Lower leg skin (tissue), 4 donors: Measurements from ENCODE around the gene VPS39. TPM values are rescaled to one million over a fixed set of nuclear protein-coding genes. Genes with fewer than 3 reads are reported as not detected.

Source experiments
- DNase-seq, 2 donors: peaks; one replicate each; pipeline ENCODE4 v3.0.0-alpha.2; 2019; ENCODE audit warnings: low spot score in 2 of 2
- H3K4me3 ChIP-seq: fragments of 200-600 bp; sonication (generic); 2 replicates; pipeline ENCODE4 v1.5.1; 2017; ENCODE audit warnings: mild to moderate bottlenecking, low read depth; ENCODE audit not compliant: poor library complexity, severe bottlenecking
- CTCF ChIP-seq, 3 donors: fragments of 450-650 bp; IDR thresholded peaks; one replicate each; pipeline ENCODE4 v1.5.1; 2016; ENCODE audit warnings: antibody characterized with exemption in 3 of 3, mild to moderate bottlenecking in 3 of 3, moderate library complexity in 2 of 3
- POLR2A ChIP-seq, 2 donors: fragments of 450-650 bp; IDR thresholded peaks; one replicate each; pipeline ENCODE4 v1.6.1; 2016 to 2017; ENCODE audit warnings: antibody characterized with exemption in 2 of 2, mild to moderate bottlenecking in 1 of 2, moderate library complexity in 1 of 2
- WGBS, 2 donors: methylation state at CpG; one replicate each; pipeline ENCODE4 v1.1.5; 2018; 5-methylcytosine and 5-hydroxymethylcytosine counted together
- intact Hi-C: fragments of 100-400 bp; cut with DNase I; formaldehyde crosslinking; loops from one replicate; pipeline ENCODE4 v1.15.0; 2023; ENCODE audit warnings: low total_unique reads
- total RNA-seq, 4 donors: library from RNA; depleted of rRNA; stranded (reverse); fragments of >200 nt; gene quantifications; one replicate each; pipeline ENCODE4 v1.1.0, GENCODE V29; 2016

Gene VPS39
- total RNA-seq, 4 donors from 2014 or later: 41.8 to 64.6 (median 51.5) TPM

- H3K4me3 ChIP-seq: no peak overlapping the region
- no peak for TF ChIP-seq CTCF (IDR thresholded peaks at IDR 0.05)
- TF ChIP-seq POLR2A (IDR thresholded peaks at IDR 0.05): no peak
- peak; percentile 25 to 74 for DNase-seq
- intact Hi-C loops: no loop called here
- 47 to 49% methylated on average over 11 of the region's 11 CpGs for WGBS, 2 donors
Observed at GRCh38 chr15:42137461-42138261, 70.4 kb downstream of the VPS39 start.

GRCh38 chr15:42136513-42136912 is 71.6 kb downstream of the VPS39 start:
- H3K4me3 ChIP-seq: no peak overlapping the region
- intact Hi-C loops: no loop called here
- WGBS, 2 donors: 85 to 88% methylated on average over 11 of the region's 11 CpGs
- no peak for TF ChIP-seq CTCF (IDR thresholded peaks at IDR 0.05)
- TF ChIP-seq POLR2A (IDR thresholded peaks at IDR 0.05): no peak
- no peak for DNase-seq

GRCh38 chr15:42135351-42135750 is 72.8 kb downstream of the VPS39 start:
- 48 to 61% methylated on average over 1 of the region's 1 CpG for WGBS, 2 donors
- no peak for DNase-seq
- TF ChIP-seq CTCF (IDR thresholded peaks at IDR 0.05) (no peak), POLR2A (IDR thresholded peaks at IDR 0.05) (no peak)
- no peak overlapping the region for H3K4me3 ChIP-seq
- intact Hi-C loops: loop anchor here (2.0 kb wide), 1 partner anchor 71 kb away; no protein-coding TSS in a partner anchor

GRCh38 chr15:42134617-42135245 is 73.4 kb downstream of the VPS39 start:
- WGBS, 2 donors: 84 to 91% methylated on average over 6 of the region's 6 CpGs
- TF ChIP-seq CTCF (IDR thresholded peaks at IDR 0.05) (no peak), POLR2A (IDR thresholded peaks at IDR 0.05) (no peak)
- intact Hi-C loops: loop anchor here (2.0 kb wide), 1 partner anchor 70 kb away; no protein-coding TSS in a partner anchor
- DNase-seq: peak in 1 of 2 donors; percentile 6
- H3K4me3 ChIP-seq: no peak overlapping the region

GRCh38 chr15:42133886-42134502 is 74.1 kb downstream of the VPS39 start:
- TF ChIP-seq CTCF (IDR thresholded peaks at IDR 0.05) (peak in 1 of 3 donors; percentile 29), POLR2A (IDR thresholded peaks at IDR 0.05) (no peak)
- intact Hi-C loops: loop anchor here (2.0 kb wide), 1 partner anchor 69 kb away; no protein-coding TSS in a partner anchor
- WGBS, 2 donors: 61 to 69% methylated on average over 10 to 11 of the region's 11 CpGs
- DNase-seq: peak; percentile 17 to 86
- no peak overlapping the region for H3K4me3 ChIP-seq
